SK-N-SH treated with all-trans-retinoic acid at 6 μM for 48 hours (cell line): Measurements from ENCODE around the gene LINC00237.

Source experiments
- CSDC2 ChIP-seq: fragments of 250-450 bp; sonication (Bioruptor Pico); IDR thresholded peaks from 2 replicates; pipeline ENCODE4 v1.5.0; 2020; ENCODE audit warnings: mild to moderate bottlenecking, moderate library complexity
- ISL1 ChIP-seq: fragments of 250-450 bp; sonication (Bioruptor Pico); IDR thresholded peaks from 2 replicates; pipeline ENCODE4 v2.1.2; 2022; ENCODE audit warnings: mild to moderate bottlenecking, moderate library complexity
- TF ChIP-seq, protein P1 (sequence below): fragments of 250-450 bp; sonication (Bioruptor Pico); IDR thresholded peaks from 2 replicates; pipeline ENCODE4 v1.5.1; 2020; ENCODE audit warnings: low read depth, mild to moderate bottlenecking, moderate library complexity

DNA sequence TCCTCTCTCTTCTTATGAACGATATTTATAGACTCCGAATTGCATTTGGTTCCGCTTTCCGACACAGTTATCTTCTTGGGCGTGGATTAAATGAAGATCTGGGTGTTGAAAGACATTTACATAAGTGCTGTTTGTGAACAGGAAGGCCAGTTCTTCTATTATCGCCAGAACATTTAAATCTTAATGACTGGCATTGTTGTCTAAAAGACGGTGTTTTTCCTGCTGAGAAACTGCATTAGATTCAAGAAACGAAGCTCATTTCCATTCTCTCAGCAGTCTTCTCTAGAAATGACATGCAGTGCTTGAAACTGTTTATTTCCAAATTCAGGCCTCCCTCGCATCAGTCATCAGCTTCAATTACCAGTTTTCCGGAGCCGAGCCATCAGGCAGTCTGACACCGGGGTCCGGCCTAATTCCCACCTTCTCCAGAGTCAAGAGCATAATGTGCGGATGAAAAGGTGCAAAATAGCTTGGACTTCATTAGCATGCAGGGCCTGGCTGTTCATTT lies 16.0 kb downstream of the LINC00237 start:
- TF ChIP-seq CSDC2 (CRISPR knock-in tag) (no peak), ISL1 (CRISPR knock-in tag) (no peak)
- TF ChIP-seq, protein P1, sequence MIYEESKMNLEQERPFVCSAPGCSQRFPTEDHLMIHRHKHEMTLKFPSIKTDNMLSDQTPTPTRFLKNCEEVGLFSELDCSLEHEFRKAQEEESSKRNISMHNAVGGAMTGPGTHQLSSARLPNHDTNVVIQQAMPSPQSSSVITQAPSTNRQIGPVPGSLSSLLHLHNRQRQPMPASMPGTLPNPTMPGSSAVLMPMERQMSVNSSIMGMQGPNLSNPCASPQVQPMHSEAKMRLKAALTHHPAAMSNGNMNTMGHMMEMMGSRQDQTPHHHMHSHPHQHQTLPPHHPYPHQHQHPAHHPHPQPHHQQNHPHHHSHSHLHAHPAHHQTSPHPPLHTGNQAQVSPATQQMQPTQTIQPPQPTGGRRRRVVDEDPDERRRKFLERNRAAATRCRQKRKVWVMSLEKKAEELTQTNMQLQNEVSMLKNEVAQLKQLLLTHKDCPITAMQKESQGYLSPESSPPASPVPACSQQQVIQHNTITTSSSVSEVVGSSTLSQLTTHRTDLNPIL (CRISPR knock-in tag), result no peak
